ENCODE results near the gene ERCC4.

DNA sequence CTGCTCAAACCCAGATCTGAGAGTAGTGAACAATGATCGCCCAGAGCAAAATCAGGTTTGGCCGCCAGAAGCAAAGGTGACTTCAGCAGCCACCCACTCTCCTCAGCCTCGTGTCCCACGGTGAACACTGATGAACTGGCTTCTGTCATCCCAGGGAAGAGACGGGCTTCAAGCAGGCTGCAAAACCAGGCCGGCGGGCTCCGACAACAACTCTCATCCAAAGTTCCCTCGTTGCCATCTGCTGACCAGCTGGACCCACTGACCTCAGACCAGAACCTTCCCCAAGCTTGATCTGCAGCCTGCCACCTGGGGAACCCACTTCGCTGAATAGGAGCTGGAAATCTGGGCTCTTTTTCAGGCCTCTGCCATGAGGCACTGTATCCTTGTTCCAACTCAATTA lies 81.6 kb downstream of the ERCC4 start:
- TF ChIP-seq SUZ12 (IDR thresholded peaks at IDR 0.05; ENCODE audit: extremely low read depth, insufficient read depth, insufficient read length) (no peak), YY1 (IDR thresholded peaks at IDR 0.05; ENCODE audit: insufficient read depth, insufficient read length) (no peak), ZNF274 (IDR thresholded peaks at IDR 0.05; ENCODE audit: low read depth, low read length) (no peak)

Data from NT2/D1 (cell line).